Pancreas (tissue), 10 donors: ENCODE results near the gene CTIF. TPM values are rescaled to one million over a fixed set of nuclear protein-coding genes. Genes with fewer than 3 reads are reported as not detected.

Source experiments
- ATAC-seq, 4 donors: fragments of 200-7000 bp; cut with Tn5 transposase; one replicate each; pipeline versions ENCODE4 v1.8.0 to v1.9.1; 2020; ENCODE audit warnings: mild to moderate bottlenecking in 4 of 4, moderate library complexity in 4 of 4
- DNase-seq, 6 donors: peaks; one replicate each; pipeline ENCODE4 v3.0.0-alpha.2; 2020
- FAIRE-seq: peaks from 2 replicates; lab custom pipeline; 2012; peaks lifted over from hg19 to GRCh38; lab: Jason Lieb, UNC
- H3K27ac ChIP-seq, 4 donors: fragments of 200-600 bp; sonication (generic); 1 replicate in 3 of 4; 2 replicates in 1 of 4; pipeline versions ENCODE4 v1.5.0 to v1.8.0; 2020
- H3K27me3 ChIP-seq, 4 donors: fragments of 200-600 bp; one replicate each; pipeline ENCODE4 v1.8.0; 2021
- H3K36me3 ChIP-seq, 3 donors: fragments of 200-600 bp; sonication (generic) in 1 of 3; one replicate each; pipeline versions ENCODE4 v1.5.0 to v1.8.0; 2020 to 2021
- H3K4me1 ChIP-seq, 3 donors: fragments of 200-600 bp; one replicate each; pipeline ENCODE4 v1.8.0; 2021
- H3K4me3 ChIP-seq, 4 donors: fragments of 200-600 bp; sonication (generic) in 2 of 4; one replicate each; pipeline versions ENCODE4 v1.5.0 to v1.8.0; 2020 to 2021
- H3K9me3 ChIP-seq, 4 donors: fragments of 200-600 bp; one replicate each; pipeline ENCODE4 v1.8.0; 2021
- CTCF ChIP-seq, 4 donors: fragments of 200-600 bp; sonication (generic) in 3 of 4; IDR thresholded peaks; one replicate each; pipeline versions ENCODE4 v1.5.0 to v1.8.0; 2021; ENCODE audit warnings: antibody characterized with exemption in 4 of 4
- WGBS, 2 donors: extraction: QIAGEN DNeasy Blood & Tissue Kit; methylation state at CpG; one replicate each; pipeline ENCODE4 v1.1.7; 2013; 5-methylcytosine and 5-hydroxymethylcytosine counted together
- intact Hi-C, 3 donors: fragments of 100-400 bp; cut with DNase I; formaldehyde crosslinking; loops; one replicate each; pipeline versions ENCODE4 v1.11.1 to v1.14.2; 2022
- polyA plus RNA-seq, 2 donors: library from polyadenylated mRNA; stranded (reverse); fragments of 200-250 nt; gene quantifications; one replicate each; pipeline ENCODE4 v1.2.3, GENCODE V29; 2013
- total RNA-seq, 6 donors: library from RNA; stranded (reverse); fragmentation: NEBNext Ultra II Directional in 4 of 6; extraction: Animal tissue kit (Norgen Biotek cat#: 25700) in 4 of 6; gene quantifications; one replicate each; pipeline versions ENCODE4 v1.2.1 to v1.2.4, GENCODE V29; 2021 to 2023
- donor health status: healthy with polysubstance abuse.
- donor health status: DM: no; HTN: no; CAD: no; lungs with moderate emphysema.
- donor health status: DM: no; HTN: no; CAD: no.
- donor health status: control.
- donor health status: control.
- donor health status: Bipolar disorder and iron deficiency.
- donor health status: DM: yes; HTN: yes; CAD: no.
- donor health status: DM: no; HTN: no; CAD: no.
- donor health status: DM: no; HTN: no; CAD: no.
- donor health status: DM: yes; HTN: yes; CAD: no.

The CTIF gene
- total and polyA plus RNA-seq, 8 donors = 15.1 to 27.4 (median 16.7) TPM

DNA sequence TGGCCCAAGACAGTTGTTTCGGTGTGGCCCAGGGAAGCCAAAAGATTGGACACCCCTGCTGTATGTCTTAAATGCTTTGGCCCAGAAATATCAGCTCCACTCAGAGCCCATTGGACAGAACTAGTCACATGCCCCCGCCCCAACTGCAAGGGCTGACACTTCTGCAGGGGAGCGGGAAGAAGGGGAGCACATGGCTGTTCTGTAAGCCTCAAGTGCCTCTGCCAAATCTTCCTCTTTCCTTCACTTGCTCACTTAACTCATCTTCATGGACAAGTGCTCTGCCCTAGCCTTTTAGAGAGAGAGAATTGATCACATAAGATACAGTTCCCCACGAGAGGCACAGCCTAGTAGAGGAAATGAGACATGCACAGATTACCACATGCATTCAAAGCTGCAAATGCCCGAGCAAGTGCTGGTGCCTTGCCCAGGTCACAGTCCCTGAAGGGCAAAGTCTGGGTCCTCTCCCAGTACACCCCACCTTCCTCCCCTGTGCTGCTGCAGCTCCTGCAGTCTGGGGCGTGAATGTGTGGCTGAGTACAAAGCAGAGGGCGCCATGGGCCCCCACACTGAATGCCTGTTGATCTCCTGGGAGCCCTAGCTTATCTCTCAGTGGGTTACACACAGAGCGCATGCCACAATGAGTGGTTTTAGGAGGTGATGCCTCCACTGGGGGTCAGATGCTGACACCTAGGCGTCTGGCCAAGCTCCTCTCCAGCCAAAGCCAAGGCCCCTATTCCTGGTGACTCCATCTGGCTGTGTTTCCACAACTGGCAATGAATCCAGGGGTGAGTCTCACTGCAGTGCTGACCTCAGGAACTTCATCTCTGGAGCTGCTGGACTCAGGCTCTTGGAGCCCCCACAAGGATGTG is 135.3 kb downstream of the CTIF start:
- Histone ChIP-seq H3K36me3 (no peaks in the 10 kb centered on the region), H3K27ac (no peak overlapping the region), H3K4me1 (no peaks in the 10 kb centered on the region), H3K4me3 (no peak overlapping the region), H3K9me3 (no peaks in the 10 kb centered on the region), H3K27me3 (no peaks in the 10 kb centered on the region)
- FAIRE-seq = no peak
- no peak for DNase-seq
- no peak for ATAC-seq
- WGBS, 2 donors = 83 to 85% methylated on average over 9 of the region's 9 CpGs
- intact Hi-C loops = loop anchor here in 1 of 3 donors (10.0 kb wide), 1 partner anchor 561 kb away; no protein-coding TSS in a partner anchor
- TF ChIP-seq CTCF (IDR thresholded peaks at IDR 0.05) = no peak

- H3K4me1 ChIP-seq = no peaks in the 10 kb centered on the region
- 81 to 83% methylated on average over 4 of the region's 4 CpGs for WGBS, 2 donors
- H3K27ac ChIP-seq = no peak overlapping the region
- no peak overlapping the region for H3K4me3 ChIP-seq
- no peaks in the 10 kb centered on the region for H3K27me3 ChIP-seq
- no peak for DNase-seq
- no peaks in the 10 kb centered on the region for H3K36me3 ChIP-seq
- intact Hi-C loops = loop anchor here in 1 of 3 donors (10.0 kb wide), 1 partner anchor 560 kb away; no protein-coding TSS in a partner anchor
- FAIRE-seq = no peak
- H3K9me3 ChIP-seq = no peaks in the 10 kb centered on the region
- no peak for TF ChIP-seq CTCF (IDR thresholded peaks at IDR 0.05)
- ATAC-seq = peak in 2 of 4 donors; percentile 3 to 5
Measured at GRCh38 chr18:48674758-48675351, 136.0 kb downstream of the CTIF start.

DNA sequence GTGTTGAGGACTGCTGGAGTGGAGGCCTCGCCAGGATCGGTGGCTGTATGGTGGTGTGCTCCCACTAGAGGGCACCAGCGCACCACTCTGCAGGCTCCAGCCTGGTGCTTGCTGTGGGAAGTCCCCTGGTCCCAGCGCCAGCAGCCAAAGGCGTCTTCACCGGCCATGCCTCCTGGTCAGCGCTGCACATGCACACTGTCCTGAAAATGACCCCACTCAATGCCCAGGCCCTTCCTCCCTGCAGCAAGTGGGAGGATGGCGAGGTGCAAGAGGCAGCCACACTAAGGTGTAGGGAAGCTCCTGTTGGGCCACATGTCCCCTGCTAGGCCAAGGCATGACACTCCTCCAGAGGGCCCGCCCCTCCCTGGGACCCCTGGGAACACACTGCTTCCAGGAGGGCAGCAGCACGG is 136.5 kb downstream of the CTIF start:
- peak; percentile 71 to 94 (median 88) for DNase-seq
- 15 to 16% methylated on average over 10 of the region's 10 CpGs for WGBS, 2 donors

DNA sequence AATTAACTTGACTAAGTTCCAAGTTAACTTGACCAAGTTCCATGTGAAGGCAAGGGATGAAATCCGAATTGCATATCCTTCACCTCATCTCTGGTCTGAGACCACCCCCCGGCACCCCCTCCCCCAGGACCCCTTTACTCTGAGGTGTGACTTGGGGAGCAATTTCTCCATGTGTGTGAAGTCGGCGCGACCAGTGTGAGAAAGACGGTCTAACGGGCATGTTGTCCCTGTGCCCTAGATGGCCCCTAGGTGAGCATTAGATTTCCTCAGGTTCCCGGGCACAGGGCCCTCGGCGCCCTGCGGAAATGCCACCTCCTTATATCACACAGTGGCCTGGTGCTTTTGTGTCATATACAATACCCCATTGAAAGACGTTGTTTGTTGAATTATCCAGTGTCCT is 137.1 kb downstream of the CTIF start:
- intact Hi-C loops = loop anchor here in 1 of 3 donors (10.0 kb wide), 1 partner anchor 559 kb away; no protein-coding TSS in a partner anchor
- FAIRE-seq = no peak
- 86 to 87% methylated on average over 12 of the region's 12 CpGs for WGBS, 2 donors

More for the DNA sequence above, 136.5 kb downstream of the CTIF start:
- Histone ChIP-seq H3K27ac (no peak overlapping the region), H3K4me3 (no peak overlapping the region), H3K36me3 (no peaks in the 10 kb centered on the region), H3K4me1 (no peaks in the 10 kb centered on the region), H3K9me3 (no peaks in the 10 kb centered on the region), H3K27me3 (no peaks in the 10 kb centered on the region)
- no peak for FAIRE-seq
- ATAC-seq = peak; percentile 97 to 99 (median 98)
- intact Hi-C loops = loop anchor here in 1 of 3 donors (10.0 kb wide), 1 partner anchor 559 kb away; no protein-coding TSS in a partner anchor
- peak; percentile 87 to 92 (median 90) for TF ChIP-seq CTCF (IDR thresholded peaks at IDR 0.05)

More for the DNA sequence above, 137.1 kb downstream of the CTIF start:
- ATAC-seq (no peak), DNase-seq (peak in 1 of 6 donors; percentile 41)
- Histone ChIP-seq H3K27ac (no peak overlapping the region), H3K4me3 (no peak overlapping the region), H3K36me3 (no peaks in the 10 kb centered on the region), H3K27me3 (no peaks in the 10 kb centered on the region), H3K4me1 (no peaks in the 10 kb centered on the region), H3K9me3 (no peaks in the 10 kb centered on the region)
- no peak for TF ChIP-seq CTCF (IDR thresholded peaks at IDR 0.05)
